ENCODE results near the gene ATP1A1. TPM values are rescaled to one million over a fixed set of nuclear protein-coding genes. Genes with fewer than 3 reads are reported as not detected.

The ATP1A1 gene
- total and polyA plus RNA-seq, 2 donors (not counting 3 experiments of a cell fraction or from before 2014, with no cell fraction given) = 263 to 325 TPM

DNA sequence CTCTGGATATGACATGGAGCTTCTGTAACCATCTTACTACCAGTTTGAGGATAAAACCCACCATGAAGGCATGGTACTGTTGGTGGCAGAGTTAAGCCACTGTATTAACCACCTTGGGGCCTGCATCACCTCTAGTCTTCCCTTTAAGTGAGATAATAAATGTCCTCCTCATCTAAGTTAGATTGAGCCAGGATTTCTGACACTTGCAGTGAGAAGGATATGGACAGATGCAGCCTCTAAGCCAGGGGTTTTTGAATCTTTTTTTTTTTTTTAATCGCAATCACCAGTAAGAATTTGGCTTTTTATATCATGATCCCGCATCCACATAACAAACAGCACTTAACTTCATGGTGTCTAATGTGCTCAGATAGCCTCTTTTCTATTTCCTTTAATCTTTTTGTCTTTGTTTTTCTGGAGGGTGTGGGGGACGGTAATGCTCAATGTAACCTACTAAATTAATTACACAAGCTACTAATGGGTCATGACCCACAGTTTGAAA lies 42.2 kb downstream of the ATP1A1 start:
- no peak overlapping the region for H3K27ac ChIP-seq (ENCODE audit: insufficient read depth, low read depth, low read length)
- no peak for FAIRE-seq
- intact Hi-C loops (cut with micrococcal nuclease) = no loop called here
- no peak overlapping the region for H2AFZ ChIP-seq (ENCODE audit: low read depth, low read length)
- ChIA-PET CTCF (interaction anchor here (0.8 to 7.5 kb wide), 2 partner anchors 44 to 70 kb away, joined by 3 to 65 read pairs; no protein-coding TSS in a partner anchor), POLR2A (no interaction called here)
- H3K9me3 ChIP-seq (replicated peaks; ENCODE audit: control insufficient read depth, insufficient read depth, low read length) = no peaks in the 10 kb centered on the region
- H3K4me1 ChIP-seq (ENCODE audit: control insufficient read depth, extremely low read depth, insufficient read depth, low read length) = peaks cover 11% of the 10 kb centered on the region
- dilution Hi-C loops (cut with MboI; ENCODE audit: extremely low pct_ligation_motif_present, low sequenced_read_pairs) = no loop called here
- no peaks in the 10 kb centered on the region for H3K27me3 ChIP-seq (ENCODE audit: control insufficient read depth in 2 of 2, insufficient read depth in 2 of 2, low read length in 2 of 2)
- no peak overlapping the region for H3K9ac ChIP-seq (replicated peaks; ENCODE audit: extremely low read depth, insufficient read depth, low read length)
- TF ChIP-seq POLR2A (IDR thresholded peaks at IDR 0.05; ENCODE audit: low read depth, low read length) (no peak), GATA2 (IDR thresholded peaks at IDR 0.05; ENCODE audit: insufficient read depth, insufficient read length, low read depth, low read length) (no peak), JUN (IDR thresholded peaks at IDR 0.05; ENCODE audit: borderline replicate concordance, insufficient read depth, insufficient read length, low read depth) (no peak), POLR2AphosphoS5 (IDR thresholded peaks at IDR 0.05; ENCODE audit: insufficient read depth, low read depth, low read length) (no peak), FOS (IDR thresholded peaks at IDR 0.05; ENCODE audit: borderline replicate concordance, insufficient read depth, low read length) (no peak), MYC (IDR thresholded peaks at IDR 0.05; ENCODE audit: low read depth, low read length) (no peak), CTCF (IDR thresholded peaks at IDR 0.05; ENCODE audit: extremely low read depth in 1 of 2, insufficient read depth in 1 of 2, low read depth in 1 of 2, low read length in 2 of 2) (no peak), MAX (IDR thresholded peaks at IDR 0.05; ENCODE audit: insufficient read depth, insufficient read length) (no peak), EZH2 (IDR thresholded peaks at IDR 0.05; ENCODE audit: borderline replicate concordance, low read depth, low read length, severe bottlenecking) (no peak)
- BruUV-seq (replicated peaks) = no TSS peak
- H4K20me1 ChIP-seq (replicated peaks; ENCODE audit: control insufficient read depth, extremely low read depth, insufficient read depth, low read length) = no peaks in the 10 kb centered on the region
- no peaks in the 10 kb centered on the region for H3K79me2 ChIP-seq (ENCODE audit: control insufficient read depth, insufficient read depth, low read length)
- no peak for DNase-seq (ENCODE audit: low read depth, low spot score)
- H3K9me1 ChIP-seq (replicated peaks; ENCODE audit: control insufficient read depth, extremely low read depth, insufficient read depth, low read length) = no peaks in the 10 kb centered on the region
- no peaks in the 10 kb centered on the region for H3K36me3 ChIP-seq (ENCODE audit: control insufficient read depth in 2 of 2, extremely low read depth in 1 of 2, insufficient read depth in 2 of 2, low read length in 2 of 2)
- no peak overlapping the region for H3K4me2 ChIP-seq (ENCODE audit: insufficient read depth, low read length)
- no peak overlapping the region for H3K4me3 ChIP-seq (replicated peaks in 1 of 3; ENCODE audit: insufficient read depth in 1 of 3, low read depth in 1 of 3, low read length in 3 of 3)
